HG02678 (cell line): ENCODE data around the gene FAM83E.

ENCODE experiments used
- ATAC-seq: cut with Tn5 transposase; IDR thresholded peaks from one replicate; pipeline ENCODE4 v1.9.1; 2021; ENCODE audit warnings: mild to moderate bottlenecking, moderate library complexity; ENCODE audit not compliant: unreplicated experiment

The FAM83E gene

GRCh38 chr19:48613024-48613851 lies 1.6 kb downstream of the FAM83E start:
- no peak for ATAC-seq

DNA sequence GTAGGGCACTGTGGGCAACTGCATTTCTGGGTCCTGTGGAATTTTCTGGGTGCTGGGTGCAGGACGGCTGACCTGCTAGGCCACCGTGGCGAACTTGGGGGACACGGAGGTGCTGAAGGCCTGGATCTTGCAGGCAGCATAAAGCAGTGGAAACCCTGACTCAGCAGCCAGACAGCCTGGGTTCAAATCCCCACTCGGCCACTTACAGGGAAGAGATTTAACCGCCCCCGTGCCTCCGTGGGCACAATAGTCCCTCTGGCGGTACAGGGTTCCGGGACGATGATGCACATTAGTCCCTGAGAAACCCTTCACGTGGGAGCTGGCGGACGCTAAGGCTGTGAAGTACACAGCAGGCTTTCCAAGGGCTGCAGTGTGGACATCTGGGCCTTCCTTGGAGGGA lies 3.0 kb downstream of the FAM83E start:
- ATAC-seq: no peak

DNA sequence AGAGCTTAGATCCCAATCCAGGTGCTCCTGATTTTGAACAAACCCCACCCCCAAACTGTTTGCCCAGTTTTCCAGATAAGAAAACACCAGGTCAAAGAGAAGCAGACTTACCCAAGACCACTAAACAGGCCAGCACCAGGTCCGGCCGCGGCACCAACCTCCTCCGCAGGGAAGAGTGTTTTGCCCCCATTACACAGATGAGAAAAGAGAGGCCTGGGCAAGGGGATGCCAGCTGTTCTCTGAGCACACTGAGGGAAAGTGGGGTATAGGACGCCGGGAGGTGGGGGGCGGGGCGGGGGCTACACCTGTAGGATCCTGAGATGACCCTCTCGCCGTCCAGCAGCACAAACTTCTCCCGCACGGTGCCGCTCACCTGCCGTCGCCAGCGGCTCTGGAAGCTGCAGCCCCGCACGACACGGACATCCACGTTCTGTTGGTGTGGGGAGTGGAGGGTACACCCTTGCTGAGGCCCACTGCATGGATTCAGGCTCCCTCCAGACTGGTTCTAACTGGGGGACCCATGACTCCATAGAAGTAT lies 5.2 kb downstream of the FAM83E start:
- no peak for ATAC-seq

GRCh38 chr19:48608798-48609263 lies 6.0 kb downstream of the FAM83E start:
- ATAC-seq: no peak

- ATAC-seq: no peak
These were observed 7.5 kb downstream of the FAM83E start for GRCh38 chr19:48607359-48607755.

DNA sequence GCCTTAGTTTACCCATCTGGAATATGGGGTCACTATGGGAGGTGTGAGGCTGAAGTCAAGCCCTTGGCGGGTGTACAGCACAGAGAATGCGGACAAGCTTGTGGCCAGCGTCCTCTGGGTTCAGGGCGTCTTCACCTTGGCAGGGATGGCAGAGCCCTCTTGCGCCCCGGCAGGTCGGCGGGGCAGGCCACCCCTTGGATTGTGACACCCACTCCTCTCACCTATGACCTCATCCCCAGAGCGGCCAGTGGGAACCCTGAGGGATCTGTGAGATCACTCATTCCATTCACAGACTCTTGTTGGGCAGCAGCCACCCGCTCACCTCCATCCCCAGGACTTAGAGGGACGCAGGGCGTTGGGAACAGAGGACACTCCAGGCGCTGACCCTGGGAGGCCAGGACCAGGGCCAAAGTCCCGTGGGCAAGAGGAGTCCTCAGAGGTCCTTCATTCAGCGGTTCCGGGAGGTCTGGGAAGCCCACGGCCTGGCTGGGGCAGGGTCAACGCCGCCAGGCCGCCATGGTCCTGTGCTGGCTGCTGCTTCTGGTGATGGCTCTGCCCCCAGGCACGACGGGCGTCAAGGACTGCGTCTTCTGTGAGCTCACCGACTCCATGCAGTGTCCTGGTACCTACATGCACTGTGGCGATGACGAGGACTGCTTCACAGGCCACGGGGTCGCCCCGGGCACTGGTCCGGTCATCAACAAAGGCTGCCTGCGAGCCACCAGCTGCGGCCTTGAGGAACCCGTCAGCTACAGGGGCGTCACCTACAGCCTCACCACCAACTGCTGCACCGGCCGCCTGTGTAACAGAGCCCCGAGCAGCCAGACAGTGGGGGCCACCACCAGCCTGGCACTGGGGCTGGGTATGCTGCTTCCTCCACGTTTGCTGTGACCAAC lies 8.2 kb downstream of the FAM83E start, which contains the start of gene SPACA4:
Gene SPACA4 (plus strand): TSS at position 280 of the 896 bp plus-strand sequence. CDS start 237 bp downstream, at position 517.
- ATAC-seq: no peak

DNA sequence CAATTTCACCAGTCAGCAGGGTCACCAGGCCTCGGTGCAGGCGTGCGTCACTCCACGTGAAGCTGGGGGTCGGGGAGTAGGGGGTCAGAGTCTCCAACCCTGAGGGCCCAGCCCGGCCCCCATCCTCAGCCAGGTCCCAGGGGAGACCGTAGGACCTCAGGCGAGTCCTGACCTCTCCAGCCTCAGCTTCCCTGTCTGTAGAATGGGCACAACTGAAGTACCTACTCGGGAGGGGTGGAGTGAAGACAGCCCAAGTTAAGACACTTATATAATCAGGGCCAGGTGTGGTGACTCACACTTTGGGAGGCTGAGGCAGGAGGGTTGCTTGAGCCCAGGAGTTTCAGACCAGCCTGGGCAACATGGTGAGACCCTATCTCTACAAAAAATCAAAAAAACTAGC lies 11.0 kb downstream of the FAM83E start:
- ATAC-seq: no peak

DNA sequence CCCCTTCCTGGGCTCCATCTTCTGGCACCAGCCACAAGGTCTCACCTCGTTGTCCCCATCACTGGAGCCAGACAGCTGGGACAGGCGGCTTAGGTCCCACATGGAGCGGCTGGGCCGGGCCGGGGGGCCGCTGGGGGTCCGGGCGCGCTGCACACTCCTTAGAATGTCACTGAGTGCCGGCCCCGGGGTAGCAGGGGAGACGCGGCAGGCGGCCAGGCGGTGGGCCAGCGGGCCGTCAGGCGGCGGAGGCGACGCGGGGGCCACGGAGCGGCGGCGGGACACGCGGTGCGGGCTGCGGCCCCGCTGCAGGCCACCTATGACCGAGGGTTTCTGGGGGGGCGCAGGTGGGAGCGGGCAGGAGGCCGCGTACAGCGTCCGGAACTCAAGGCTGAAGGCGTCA lies 11.4 kb downstream of the FAM83E start:
- no peak for ATAC-seq

- no peak for ATAC-seq
These were observed 11.9 kb downstream of the FAM83E start for GRCh38 chr19:48603001-48603400.

GRCh38 chr19:48600679-48601417 lies 14.0 kb downstream of the FAM83E start:
- no peak for ATAC-seq

GRCh38 chr19:48598996-48599700 lies 15.7 kb downstream of the FAM83E start:
- no peak for ATAC-seq

- ATAC-seq: no peak
These were observed 18.0 kb downstream of the FAM83E start for GRCh38 chr19:48596679-48597465.

DNA sequence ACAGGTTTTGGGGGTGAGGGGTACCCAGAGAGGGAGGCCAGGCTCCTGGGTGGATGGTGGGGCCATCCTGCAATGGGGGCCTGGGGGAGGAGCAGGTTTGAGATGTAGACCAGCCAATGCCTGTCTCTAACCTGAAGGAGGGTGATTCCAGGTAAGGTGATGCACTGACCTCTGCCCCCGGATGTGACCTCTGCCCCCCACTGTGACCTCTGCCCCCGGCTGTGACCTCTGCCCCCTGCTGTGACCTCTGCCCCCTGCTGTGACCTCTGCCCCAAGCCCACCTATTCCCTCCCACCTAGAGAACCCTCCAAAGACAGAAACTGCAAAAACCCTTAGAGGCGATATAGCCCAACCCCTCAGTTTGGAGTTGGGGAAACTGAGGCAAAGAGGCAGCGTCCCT lies 18.6 kb downstream of the FAM83E start:
- no peak for ATAC-seq

- no peak for ATAC-seq
These were observed 19.0 kb downstream of the FAM83E start for GRCh38 chr19:48595833-48596232.

- no peak for ATAC-seq
These were observed 19.7 kb downstream of the FAM83E start for GRCh38 chr19:48595171-48595570.

- no peak for ATAC-seq
These were observed 23.9 kb downstream of the FAM83E start for GRCh38 chr19:48591021-48591420.

GRCh38 chr19:48588670-48589401 lies 26.0 kb downstream of the FAM83E start:
- no peak for ATAC-seq

GRCh38 chr19:48587387-48587786 lies 27.5 kb downstream of the FAM83E start:
- ATAC-seq: no peak

- no peak for ATAC-seq
These were observed 32.7 kb downstream of the FAM83E start for GRCh38 chr19:48582168-48582567.
